PC-9 (cell line): ENCODE data around the gene TRMT61B. TPM values are rescaled to one million over a fixed set of nuclear protein-coding genes. Genes with fewer than 3 reads are reported as not detected.

Source experiments
- BruUV-seq: library from RNA; stranded (reverse); fragments of 400-500 nt; replicated peaks from 2 replicates; lab custom pipeline; 2021; lab: Mats Ljungman, UMichigan
- CTCF ChIA-PET: fragments of 300-600 bp; sonication (Branson Sonifier 250); formaldehyde crosslinking; loops from one replicate; lab custom pipeline; 2022; ENCODE audit warnings: antibody characterized with exemption; lab: Charles Lee
- POLR2A ChIA-PET: fragments of 300-600 bp; sonication (Branson Sonifier 250); formaldehyde crosslinking; loops from one replicate; lab custom pipeline; 2022; ENCODE audit warnings: antibody characterized with exemption; ENCODE audit not compliant: unreplicated experiment; lab: Charles Lee
- DNase-seq, 2 experiments: peaks; one replicate each; pipeline versions ENCODE4 v3.0.0 to v3.0.0-alpha.2; 2015 to 2022; ENCODE audit warnings: mixed read lengths in 1 of 2
- H2AFZ ChIP-seq: fragments of 200-600 bp; sonication (generic); 2 replicates; pipeline ENCODE4 v1.8.1; 2017; ENCODE audit warnings: antibody characterized with exemption
- H3F3A ChIP-seq: fragments of 200-600 bp; sonication (generic); 2 replicates; pipeline ENCODE4 v1.8.1; 2017; ENCODE audit warnings: antibody characterized with exemption, mild to moderate bottlenecking, low read depth; ENCODE audit not compliant: insufficient read depth
- H3K27ac ChIP-seq: fragments of 200-600 bp; sonication (generic); 2 replicates; pipeline ENCODE4 v1.6.1; 2016; ENCODE audit warnings: mixed run types
- H3K27me3 ChIP-seq: fragments of 200-600 bp; sonication (generic); 2 replicates; pipeline ENCODE4 v1.6.1; 2016; ENCODE audit warnings: low read depth, mixed run types; ENCODE audit not compliant: insufficient read depth
- H3K36me3 ChIP-seq: fragments of 200-600 bp; sonication (generic); 2 replicates; pipeline ENCODE4 v1.6.1; 2016; ENCODE audit warnings: low read depth, mixed run types
- H3K4me1 ChIP-seq: fragments of 200-600 bp; sonication (generic); replicated peaks from 2 replicates; pipeline ENCODE4 v1.6.1; 2016; ENCODE audit warnings: mixed run types; ENCODE audit not compliant: insufficient read depth
- H3K4me2 ChIP-seq: fragments of 200-600 bp; sonication (generic); 2 replicates; pipeline ENCODE4 v1.6.1; 2017; ENCODE audit warnings: mixed run types
- H3K4me3 ChIP-seq: fragments of 200-600 bp; sonication (generic); 2 replicates; pipeline ENCODE4 v1.6.1; 2016; ENCODE audit warnings: mixed run types
- H3K79me2 ChIP-seq: fragments of 200-600 bp; sonication (generic); 2 replicates; pipeline ENCODE4 v1.6.1; 2017; ENCODE audit warnings: low read depth, mixed run types
- H3K9me2 ChIP-seq: fragments of 200-600 bp; sonication (generic); 2 replicates; pipeline ENCODE4 v1.8.1; 2017; ENCODE audit warnings: mild to moderate bottlenecking; ENCODE audit not compliant: insufficient read depth
- H3K9me3 ChIP-seq: fragments of 200-600 bp; sonication (generic); 2 replicates; pipeline ENCODE4 v1.8.1; 2016; ENCODE audit warnings: low read depth; ENCODE audit not compliant: insufficient read depth
- H4K20me1 ChIP-seq: fragments of 200-600 bp; sonication (generic); 2 replicates; pipeline ENCODE4 v1.8.1; 2017; ENCODE audit not compliant: insufficient read depth
- CTCF ChIP-seq: fragments of 200-600 bp; sonication (generic); conservative IDR thresholded peaks from 2 replicates; pipeline ENCODE4 v1.6.1; 2017; ENCODE audit warnings: mixed run types, antibody characterized with exemption, mild to moderate bottlenecking, moderate library complexity
- EZH2 ChIP-seq: fragments of 200-600 bp; sonication (generic); IDR thresholded peaks from 2 replicates; pipeline ENCODE4 v1.8.0; 2017; ENCODE audit warnings: antibody characterized with exemption, low read depth
- intact Hi-C: fragments of 100-400 bp; cut with micrococcal nuclease; formaldehyde crosslinking; loops from one replicate; pipeline ENCODE4 v1.10.0; 2022; ENCODE audit not compliant: unreplicated experiment
- total RNA-seq: library from RNA; stranded (reverse); gene quantifications from 2 replicates; pipeline ENCODE4 v1.2.3, GENCODE V29; 2021

The TRMT61B gene
- total RNA-seq, 1 experiment from 2014 or later, result 21.1 TPM

GRCh38 chr2:28810384-28811285 lies 59.5 kb downstream of the TRMT61B start, which contains the start of gene SPDYA:
TSS of gene SPDYA (plus strand) at chr2:28810834. CDS start at chr2:28816015, 5,181 bp downstream.
- POLR2A ChIA-PET, result no interaction called here

GRCh38 chr2:28809927-28810326 lies 60.2 kb downstream of the TRMT61B start:
- Histone ChIP-seq H3K4me3 (no peak overlapping the region), H3K4me2 (no peak overlapping the region), H3K4me1 (no peaks in the 10 kb centered on the region), H3K9me2 (no peaks in the 10 kb centered on the region), H3F3A (peaks cover 36% of the 10 kb centered on the region), H2AFZ (no peak overlapping the region), H3K79me2 (no peaks in the 10 kb centered on the region), H3K27me3 (no peaks in the 10 kb centered on the region), H4K20me1 (no peaks in the 10 kb centered on the region), H3K9me3 (no peaks in the 10 kb centered on the region), H3K36me3 (peaks cover 9% of the 10 kb centered on the region; the same call in 1 of the 2 replicates), H3K27ac (no peak overlapping the region)
- BruUV-seq, result no TSS peak
- intact Hi-C loops, result no loop called here
- ChIA-PET CTCF (no interaction called here), POLR2A (no interaction called here)
- TF ChIP-seq EZH2, result no peak
- no peak for TF ChIP-seq CTCF
- DNase-seq, result no peak

More at GRCh38 chr2:28810384-28811285, 59.5 kb downstream of the TRMT61B start, which contains the start of gene SPDYA:
- TF ChIP-seq CTCF (no peak), EZH2 (no peak)
- no peaks in the 10 kb centered on the region for H3K9me3 ChIP-seq
- H3K27ac ChIP-seq, result no peak within 1 kb of the TSS
- no TSS peak for BruUV-seq
- H3K4me2 ChIP-seq, result no peak within 1 kb of the TSS
- no peaks in the 10 kb centered on the region for H3K4me1 ChIP-seq
- H3K27me3 ChIP-seq, result no peaks in the 10 kb centered on the region
- H3F3A ChIP-seq, result peaks cover 37% of the 10 kb centered on the region
- H2AFZ ChIP-seq, result no peak within 1 kb of the TSS
- no peaks in the 10 kb centered on the region for H3K9me2 ChIP-seq
- peaks cover 8% of the 10 kb centered on the region; the same call in 1 of the 2 replicates for H3K36me3 ChIP-seq
- H4K20me1 ChIP-seq, result no peaks in the 10 kb centered on the region
- intact Hi-C loops, result no loop called here
- no peaks in the 10 kb centered on the region for H3K79me2 ChIP-seq
- H3K4me3 ChIP-seq, result no peak within 1 kb of the TSS
- DNase-seq, result no peak
- CTCF ChIA-PET, result no interaction called here

- Histone ChIP-seq H3K4me2 (peak overlapping the region; percentile 25), H3K36me3 (peaks cover 55% of the 10 kb centered on the region), H3K79me2 (peaks cover 43% of the 10 kb centered on the region), H3K4me3 (no peak overlapping the region), H3K27me3 (no peaks in the 10 kb centered on the region), H3F3A (peaks cover 67% of the 10 kb centered on the region; the same call in 1 of the 2 replicates), H3K9me3 (no peaks in the 10 kb centered on the region), H3K27ac (peak overlapping the region; percentile 91), H2AFZ (no peak overlapping the region), H3K4me1 (peaks cover 32% of the 10 kb centered on the region), H4K20me1 (no peaks in the 10 kb centered on the region; the same call in 1 of the 2 replicates), H3K9me2 (no peaks in the 10 kb centered on the region)
- POLR2A ChIA-PET, result no interaction called here
- no TSS peak for BruUV-seq
- intact Hi-C loops, result no loop called here
- DNase-seq, result peak in 1 of 2 experiments; percentile 70
- CTCF ChIA-PET, result no interaction called here
- TF ChIP-seq CTCF (no peak), EZH2 (no peak)
Observed at GRCh38 chr2:28802975-28803429, 67.1 kb downstream of the TRMT61B start.
